ENCODE results near the gene MED10.

The MED10 gene, protein sequence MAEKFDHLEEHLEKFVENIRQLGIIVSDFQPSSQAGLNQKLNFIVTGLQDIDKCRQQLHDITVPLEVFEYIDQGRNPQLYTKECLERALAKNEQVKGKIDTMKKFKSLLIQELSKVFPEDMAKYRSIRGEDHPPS

DNA sequence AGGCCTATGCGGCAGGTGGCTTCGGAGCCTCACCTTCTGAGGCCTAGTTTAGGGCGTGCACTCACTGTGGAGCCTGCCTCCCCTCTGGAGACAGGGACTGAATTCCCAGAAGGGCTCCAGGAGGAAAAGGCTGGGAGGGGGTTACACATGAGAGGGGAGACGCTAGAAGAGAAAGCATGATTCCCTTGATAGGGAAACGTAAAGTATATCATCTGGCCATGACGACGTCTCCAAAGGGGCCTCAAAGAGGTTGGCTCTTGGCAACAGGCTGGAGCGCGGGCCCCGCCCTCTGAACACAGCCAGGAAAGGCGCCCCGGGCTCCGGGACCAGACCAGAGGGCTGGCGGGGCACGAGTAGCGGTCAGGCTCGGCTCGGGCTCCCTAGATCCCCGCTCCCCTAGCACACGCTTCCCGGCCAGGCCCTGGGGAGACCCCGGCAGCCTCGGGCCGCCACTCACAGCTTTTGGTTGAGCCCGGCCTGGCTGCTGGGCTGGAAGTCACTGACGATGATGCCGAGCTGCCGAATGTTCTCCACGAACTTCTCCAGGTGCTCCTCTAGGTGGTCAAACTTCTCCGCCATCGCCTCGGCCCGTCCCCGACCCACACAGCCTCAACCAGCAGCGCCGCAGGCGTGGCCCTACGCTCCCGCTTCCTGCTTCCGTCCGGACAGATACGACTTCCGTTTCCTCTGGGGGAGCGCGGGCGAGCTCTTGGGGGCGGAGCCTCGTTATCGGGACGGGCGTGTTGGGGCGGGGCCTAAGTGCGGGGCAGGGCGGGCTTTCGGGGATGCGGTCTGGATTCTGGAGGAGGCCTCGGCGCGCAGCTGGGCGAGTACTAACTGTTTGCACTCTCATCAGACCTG, at the start of gene MED10:
Gene MED10 (minus strand): TSS at position 643 of the 861 bp plus-strand sequence. CDS start 64 bp downstream, at position 579.
- in situ Hi-C loops (cut with HindIII; ENCODE audit: low sequenced_read_pairs) = no loop called here

DNA sequence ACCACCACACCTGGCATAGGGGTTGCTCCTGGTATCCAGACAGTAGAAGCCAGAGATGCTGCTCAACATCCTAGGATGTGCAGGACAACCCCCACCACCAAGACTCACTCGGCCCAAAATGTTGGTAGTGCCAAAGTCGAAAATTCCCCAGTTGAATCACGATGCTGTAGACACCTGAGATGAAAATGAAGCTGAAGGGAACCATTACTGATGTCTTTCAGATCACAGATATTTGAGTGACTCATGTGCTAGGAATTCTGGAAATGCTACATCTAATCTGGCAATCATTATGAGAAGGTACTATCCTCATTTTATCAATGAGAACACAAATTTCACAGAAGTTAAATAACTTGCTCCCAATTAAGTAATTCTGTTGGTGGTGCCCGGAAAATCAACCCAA, 49.3 kb upstream of the MED10 start:
- in situ Hi-C loops (cut with HindIII; ENCODE audit: low sequenced_read_pairs) = no loop called here

DNA sequence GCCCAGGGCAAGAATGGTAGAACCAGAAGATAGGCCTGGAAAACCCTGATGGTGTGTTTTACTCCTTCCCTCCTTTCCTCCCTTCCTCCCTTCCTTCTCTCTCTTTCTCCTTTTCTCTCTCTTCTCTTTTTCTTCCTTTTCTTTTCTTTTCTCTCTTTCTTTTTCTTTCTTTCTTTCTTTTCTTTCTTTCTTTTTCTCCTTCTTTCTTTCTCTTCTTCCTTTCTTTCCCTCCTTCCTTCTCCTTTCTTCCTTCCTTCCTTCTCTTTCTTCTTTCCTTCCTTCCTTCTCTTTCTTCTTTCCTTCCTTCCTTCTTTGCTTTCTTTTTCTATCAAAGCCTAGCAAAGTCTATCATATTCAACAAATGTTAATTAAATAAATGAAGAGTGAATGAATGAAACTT, 46.4 kb upstream of the MED10 start:
- in situ Hi-C loops (cut with HindIII; ENCODE audit: low sequenced_read_pairs) = no loop called here

DNA sequence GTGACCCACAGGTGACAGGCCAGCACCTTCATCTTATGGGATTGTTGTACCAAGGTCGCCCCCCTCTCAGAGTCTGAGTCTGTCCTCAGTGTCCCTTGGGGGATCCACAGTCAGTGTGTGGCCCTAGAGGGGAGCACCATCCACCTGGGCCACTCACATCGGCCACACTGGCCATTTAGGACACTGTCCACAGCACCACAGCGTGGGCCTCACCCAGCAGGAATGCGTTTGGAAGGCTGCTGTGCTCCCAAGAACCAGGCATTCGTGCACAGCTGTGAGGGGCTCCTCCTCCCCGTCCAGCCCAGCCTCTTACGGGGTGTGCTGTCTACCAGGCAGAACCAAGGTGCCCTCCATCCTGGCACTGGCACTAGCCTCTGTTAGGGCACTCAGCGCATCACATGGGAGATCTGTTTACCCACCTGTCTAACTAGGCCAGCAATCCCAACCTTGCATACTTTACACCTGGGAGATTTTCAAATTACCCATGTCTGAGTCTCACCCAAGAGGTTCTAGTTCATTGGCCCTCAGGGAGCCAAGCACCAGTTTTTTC, 45.8 kb upstream of the MED10 start:
- in situ Hi-C loops (cut with HindIII; ENCODE audit: low sequenced_read_pairs) = no loop called here

DNA sequence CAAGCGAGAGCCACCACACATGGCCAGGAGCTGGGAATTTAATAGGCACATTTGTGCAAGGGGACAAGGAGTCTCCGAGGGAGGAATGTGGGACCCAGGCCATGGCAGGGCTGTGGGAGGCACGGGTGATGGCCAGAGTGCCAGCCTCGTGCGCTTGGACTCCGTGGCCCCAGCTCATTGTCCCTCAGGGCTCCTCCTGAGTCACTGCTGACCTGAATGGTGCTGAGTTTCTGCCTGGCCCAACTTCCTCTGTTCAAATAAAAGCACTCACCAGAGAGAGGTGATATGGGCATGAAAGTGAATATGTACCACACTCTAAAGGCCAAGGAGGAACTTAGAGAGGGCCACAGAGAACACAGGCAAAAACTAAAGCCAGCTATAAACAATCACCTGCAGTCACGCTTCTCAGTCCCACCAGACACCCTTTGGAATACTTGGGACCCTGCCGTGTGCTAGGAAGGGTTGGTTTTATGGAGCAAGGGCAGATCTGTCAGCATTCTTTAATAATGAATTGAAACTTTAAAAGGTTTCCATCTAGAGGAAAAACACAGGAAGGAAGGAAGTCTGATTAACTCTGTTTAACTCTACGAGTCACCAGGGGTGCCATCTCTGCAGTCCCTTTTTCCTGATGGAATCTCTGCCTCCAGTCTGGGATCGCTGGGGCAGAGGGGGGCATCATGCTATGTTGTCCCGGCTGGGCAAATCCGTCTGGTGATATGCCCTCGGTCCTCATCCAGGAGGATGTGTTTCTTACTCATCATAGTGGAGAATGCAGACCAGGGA, 45.2 kb upstream of the MED10 start:
- in situ Hi-C loops (cut with HindIII; ENCODE audit: low sequenced_read_pairs) = no loop called here

DNA sequence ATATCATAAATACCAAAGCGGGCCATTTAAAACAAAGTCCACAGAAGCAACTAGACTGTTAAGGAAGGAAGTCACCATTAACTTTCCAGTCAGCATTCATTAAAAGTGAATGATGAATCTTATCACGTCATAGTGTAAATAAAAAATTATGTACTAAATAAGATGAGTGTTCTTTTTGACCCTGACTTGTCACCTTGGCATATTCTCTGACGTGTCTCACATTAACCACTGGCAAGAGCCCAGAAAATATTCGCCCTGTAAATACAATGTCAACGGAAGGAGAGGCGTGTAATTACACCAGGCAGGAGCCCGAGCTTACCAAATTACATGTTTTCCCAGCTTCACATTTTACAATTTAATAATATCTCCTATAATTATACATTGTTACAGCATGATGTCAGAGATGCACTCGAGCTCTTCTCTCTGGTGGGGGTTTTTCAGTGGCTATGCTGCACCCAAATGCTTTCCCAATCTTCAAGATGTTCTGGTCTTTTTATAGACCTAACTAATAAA, 41.0 kb upstream of the MED10 start:
- in situ Hi-C loops (cut with HindIII; ENCODE audit: low sequenced_read_pairs) = no loop called here

DNA sequence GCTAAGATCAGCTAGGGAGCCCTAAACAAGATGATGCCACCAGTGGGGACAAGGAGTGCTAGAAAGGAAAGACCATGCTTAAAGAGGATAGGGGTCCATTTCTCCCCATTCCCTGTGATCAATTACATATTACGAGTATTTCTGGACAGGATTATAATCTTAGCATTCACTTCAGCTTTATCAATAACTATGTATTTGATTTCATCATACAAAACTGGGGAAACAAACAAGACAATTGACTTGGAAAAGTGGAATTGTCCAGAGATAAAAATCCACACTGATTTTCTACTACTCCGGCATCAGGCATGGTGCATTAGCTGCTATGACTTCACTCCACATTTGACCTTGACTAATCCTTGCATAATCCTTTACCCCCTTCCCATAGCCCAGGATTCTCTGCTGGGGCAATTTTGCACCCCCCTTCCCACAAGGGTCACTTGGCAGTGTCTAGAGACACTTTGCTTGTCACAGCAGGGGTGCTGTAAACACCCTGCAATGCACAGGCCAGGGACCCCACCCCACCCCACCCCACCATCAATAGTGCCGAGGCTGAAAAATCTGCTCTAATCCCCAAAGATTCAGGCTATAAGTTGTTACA, 40.4 kb upstream of the MED10 start:
- in situ Hi-C loops (cut with HindIII; ENCODE audit: low sequenced_read_pairs) = no loop called here

DNA sequence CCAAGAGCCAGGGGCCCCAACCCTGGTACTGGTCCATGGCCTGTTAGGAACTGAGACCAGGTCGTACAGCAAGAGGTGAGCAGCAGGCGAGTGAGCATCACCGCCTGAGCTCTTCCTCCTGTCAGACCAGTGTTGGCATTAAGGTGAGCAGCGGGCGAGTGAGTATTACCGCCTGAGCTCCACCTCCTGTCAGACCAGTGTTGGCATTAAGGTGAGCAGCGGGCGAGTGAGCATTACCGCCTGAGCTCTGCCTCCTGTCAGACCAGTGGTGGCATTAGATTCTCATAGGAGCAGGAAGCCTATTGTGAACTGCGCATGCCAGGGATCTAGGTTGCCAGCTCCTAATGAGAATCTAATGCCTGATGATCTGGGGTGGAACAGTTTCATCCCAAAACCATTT, 39.3 kb upstream of the MED10 start:
- in situ Hi-C loops (cut with HindIII; ENCODE audit: low sequenced_read_pairs) = no loop called here

DNA sequence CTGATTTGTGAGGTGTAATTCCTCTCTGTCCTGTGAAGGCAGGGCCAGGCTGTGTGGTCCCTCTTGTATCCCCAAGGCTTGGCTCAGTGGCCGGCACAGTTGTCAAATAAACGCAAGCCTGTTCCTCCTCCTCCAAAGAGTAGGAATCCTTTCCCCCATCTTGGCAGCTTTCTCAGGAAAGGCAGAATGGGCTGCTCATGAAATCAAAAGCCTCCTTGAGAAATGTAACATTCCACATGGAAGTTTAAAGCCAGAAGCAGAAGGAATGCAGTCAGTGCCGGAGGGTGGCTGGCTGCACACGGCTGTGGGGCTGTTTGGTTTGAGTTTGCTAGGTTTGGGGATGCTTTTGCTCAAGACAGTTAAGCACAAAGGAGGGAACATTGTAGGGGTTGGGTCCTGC, 34.5 kb upstream of the MED10 start:
- in situ Hi-C loops (cut with HindIII; ENCODE audit: low sequenced_read_pairs) = no loop called here

DNA sequence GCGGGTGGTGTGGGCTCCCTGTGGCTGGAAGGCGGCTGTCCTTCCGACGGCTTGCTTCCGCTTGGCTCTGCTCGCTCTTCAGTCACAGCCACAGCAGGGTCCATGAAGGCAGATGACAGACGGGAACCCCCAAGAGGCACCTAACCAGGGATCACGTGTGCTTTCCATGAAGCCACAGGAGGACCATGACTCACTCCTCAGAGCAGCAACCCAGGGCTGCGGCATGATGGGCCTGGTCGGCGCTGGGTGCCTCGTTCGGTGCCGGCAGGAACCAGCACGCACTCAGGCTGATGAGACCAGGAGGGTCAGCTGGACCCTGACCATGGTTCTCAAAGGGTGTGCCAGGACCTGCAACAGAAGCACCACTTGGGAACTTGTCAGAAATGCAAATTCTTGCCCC, 32.8 kb upstream of the MED10 start:
- in situ Hi-C loops (cut with HindIII; ENCODE audit: low sequenced_read_pairs) = no loop called here

DNA sequence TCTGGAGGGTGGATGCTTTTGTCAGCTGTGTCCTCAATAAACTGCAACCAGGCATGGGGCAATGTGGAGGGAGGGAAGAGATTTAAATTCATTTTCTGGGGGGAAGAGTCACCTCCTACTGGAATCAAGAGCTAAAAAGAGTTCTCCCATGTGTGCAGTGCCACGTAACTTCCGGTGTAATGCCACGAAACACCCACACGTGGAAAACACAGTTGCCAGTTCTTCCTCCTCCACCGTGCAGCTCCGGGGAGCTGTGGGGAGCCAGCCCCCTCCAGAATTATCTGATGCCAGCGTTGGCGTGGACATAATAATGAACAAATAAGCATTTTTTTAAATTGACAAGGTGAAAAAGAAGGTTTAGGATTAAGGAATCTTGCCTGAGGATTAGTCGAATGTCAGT, 32.1 kb upstream of the MED10 start:
- in situ Hi-C loops (cut with HindIII; ENCODE audit: low sequenced_read_pairs) = no loop called here

DNA sequence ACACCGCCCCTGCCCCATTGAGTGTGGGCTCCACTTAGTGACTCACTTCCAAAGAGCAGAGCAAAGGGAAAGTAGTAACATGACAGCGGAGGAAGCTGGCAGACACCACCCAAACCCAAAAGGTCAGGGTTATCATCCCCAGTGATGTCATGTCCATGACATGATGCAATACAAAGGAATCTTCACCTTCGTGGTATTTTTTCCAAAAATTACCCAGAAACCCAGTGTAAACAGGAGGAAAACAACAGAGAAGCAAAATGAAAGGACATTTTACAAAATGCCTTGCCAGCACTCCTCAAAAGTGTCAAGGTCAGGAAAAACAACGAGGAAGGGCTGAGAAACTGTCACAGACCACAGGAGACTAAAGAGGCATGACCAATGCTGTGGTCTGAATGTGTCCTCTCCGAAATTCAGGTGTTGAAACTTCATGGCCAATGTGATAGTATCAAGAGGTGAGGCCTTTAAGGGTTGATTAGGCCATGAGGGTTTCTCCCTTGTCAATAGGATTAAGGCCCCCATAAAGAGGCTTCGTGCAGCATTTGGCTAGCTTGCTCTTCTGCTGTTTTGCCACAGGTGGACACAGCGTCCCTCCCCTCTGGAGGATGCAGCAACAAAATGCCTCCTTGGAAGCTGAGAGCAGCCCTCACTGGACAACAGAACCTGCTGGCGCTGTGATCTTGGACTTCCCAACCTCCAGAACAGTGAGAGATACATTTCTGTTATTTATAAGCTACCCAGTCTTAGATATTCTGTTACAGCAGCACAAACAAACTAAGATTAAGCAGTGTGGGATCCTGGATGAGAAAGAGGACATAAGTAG, 30.5 kb upstream of the MED10 start:
- in situ Hi-C loops (cut with HindIII; ENCODE audit: low sequenced_read_pairs) = no loop called here

DNA sequence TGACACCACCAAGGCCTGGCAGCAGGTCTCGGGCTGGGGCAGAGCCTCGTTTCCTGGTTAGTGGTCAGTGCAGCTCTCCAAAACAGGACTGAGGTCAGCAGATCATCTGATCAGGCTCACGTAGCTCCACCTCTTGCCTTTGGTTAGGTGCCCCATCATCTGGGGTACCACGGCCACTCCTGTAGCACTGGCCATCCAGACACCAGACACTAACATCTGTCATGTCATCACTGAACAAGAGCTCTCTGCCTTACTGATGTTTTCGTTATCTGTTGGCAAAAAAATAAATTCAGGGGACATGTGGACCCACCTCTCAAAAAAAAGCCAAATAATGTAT, 29.9 kb upstream of the MED10 start:
- in situ Hi-C loops (cut with HindIII; ENCODE audit: low sequenced_read_pairs) = no loop called here

DNA sequence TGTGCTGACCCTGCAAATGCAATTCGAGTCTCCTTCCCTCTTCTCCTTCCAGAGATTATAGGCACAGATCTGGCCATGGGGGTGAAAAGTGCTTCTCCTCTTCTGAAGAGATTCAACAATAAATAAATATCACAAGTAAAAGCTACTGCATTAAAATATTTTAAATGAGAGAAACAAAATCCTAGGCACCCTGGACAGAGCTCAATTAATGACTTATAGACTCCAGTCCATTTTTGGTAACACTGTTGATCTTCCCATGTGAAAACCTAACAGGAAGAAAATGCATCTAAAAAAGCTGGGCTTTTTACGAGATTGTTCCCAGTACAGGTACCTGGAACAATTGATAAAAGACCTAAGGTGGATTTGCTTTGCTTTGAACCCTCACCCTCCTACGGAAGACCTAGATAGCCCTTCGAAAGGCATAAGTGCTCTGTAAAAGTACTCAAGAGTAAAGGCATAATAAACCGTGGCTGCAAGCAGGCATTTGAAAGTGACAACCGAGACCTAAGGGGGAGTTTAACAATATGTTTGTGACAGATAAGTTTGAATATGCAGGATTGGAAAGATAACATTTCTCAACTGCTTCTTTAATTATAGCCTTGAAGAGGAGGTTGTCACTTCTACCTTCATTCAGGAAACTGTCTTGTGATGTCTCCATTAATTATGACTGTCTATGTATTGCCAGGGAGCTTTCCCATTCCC, 29.4 kb upstream of the MED10 start:
- in situ Hi-C loops (cut with HindIII; ENCODE audit: low sequenced_read_pairs) = no loop called here

DNA sequence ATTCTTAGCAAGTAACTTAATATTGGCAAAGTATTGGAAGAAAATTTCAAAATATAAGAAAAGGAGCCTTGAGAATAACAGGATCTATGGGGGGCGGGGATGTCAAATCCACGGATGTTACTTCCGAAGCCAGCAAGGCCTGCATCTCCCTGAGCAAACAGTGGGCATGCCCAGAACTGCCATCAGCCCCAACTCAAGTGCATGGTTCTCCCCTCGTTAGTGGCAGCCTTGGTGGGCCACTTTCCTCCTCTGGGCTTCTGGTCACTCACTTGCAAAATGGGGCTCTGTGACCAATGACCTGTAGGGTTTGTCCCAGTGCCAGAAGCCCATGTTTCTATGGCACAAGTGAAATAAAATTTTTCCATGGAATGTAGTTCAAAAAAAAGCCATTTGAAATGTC, 27.2 kb upstream of the MED10 start:
- in situ Hi-C loops (cut with HindIII; ENCODE audit: low sequenced_read_pairs) = no loop called here

DNA sequence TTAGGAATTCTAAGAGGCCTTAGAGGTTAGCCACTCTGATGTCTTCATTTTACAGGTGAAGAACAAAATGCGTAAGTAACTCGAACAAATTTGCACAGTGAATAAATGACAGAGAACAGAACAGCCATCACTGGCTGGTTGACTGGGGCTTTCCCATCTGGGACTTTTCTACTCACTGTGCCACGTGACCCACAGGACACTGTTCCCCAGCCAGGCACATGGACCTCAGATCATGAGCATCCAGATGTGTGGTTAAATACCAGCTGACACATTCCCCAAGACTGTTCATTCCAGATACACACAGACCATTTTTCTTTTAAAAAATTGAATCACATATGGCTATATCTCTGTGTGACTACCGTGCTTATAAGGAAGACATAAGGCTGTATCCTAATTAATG, 25.8 kb upstream of the MED10 start:
- in situ Hi-C loops (cut with HindIII; ENCODE audit: low sequenced_read_pairs) = no loop called here

DNA sequence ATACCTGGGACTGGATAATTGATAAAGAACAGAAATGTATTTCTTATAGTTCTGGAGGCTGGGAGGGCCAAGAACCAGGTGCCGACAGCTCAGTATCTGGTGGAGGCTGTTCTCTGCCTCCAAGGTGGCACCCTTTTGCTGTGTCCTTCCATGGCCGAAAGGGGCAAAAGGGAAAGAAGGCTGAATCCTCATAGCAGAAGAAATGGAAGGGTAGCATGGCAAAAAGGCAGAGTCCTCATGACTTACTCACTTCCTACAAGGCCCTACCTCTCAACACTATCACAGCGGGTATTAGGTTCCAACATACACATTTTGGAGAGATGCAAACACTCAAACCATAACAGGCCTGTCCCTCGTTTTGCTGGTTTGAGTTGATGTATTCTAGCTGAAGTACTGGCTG, 25.1 kb upstream of the MED10 start:
- in situ Hi-C loops (cut with HindIII; ENCODE audit: low sequenced_read_pairs) = no loop called here

DNA sequence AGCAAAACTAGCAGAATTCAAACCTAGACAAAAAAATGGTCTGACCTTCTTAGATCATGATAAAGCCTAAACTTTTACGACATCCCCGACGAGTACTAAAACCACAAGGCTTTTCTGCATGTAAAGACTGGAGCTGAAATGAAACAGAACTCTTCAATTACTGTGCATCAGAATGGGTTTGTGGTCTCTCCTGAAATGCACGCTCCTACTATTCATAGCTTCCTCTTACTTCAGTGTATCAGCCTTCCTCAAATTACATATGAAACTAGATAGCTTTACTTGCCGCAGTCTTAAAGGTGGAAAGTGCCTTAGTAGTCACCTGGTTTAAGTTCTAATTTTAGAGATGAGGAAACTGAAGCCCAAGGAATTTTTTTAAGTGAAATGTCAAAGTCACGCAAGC, 24.6 kb upstream of the MED10 start:
- in situ Hi-C loops (cut with HindIII; ENCODE audit: low sequenced_read_pairs) = no loop called here

DNA sequence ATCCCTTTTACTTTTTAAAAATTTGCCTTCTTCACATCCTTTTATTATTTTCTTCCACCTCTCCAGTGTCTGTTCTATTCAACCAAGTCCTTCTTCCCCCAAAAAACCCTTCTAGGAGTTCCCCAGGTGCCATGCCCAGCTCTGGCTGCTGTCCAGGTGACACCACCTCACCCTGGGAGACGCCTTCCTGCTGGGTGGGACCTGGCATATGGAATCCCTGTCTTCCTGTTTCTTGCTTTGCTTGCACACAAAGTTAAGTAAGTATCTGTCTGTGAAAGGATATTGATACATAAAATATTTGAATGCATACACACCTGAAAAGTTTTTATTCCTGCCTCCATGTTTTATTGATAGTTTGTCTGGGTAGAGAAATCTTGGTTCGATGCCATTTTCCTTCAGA, 23.1 kb upstream of the MED10 start:
- in situ Hi-C loops (cut with HindIII; ENCODE audit: low sequenced_read_pairs) = no loop called here

All from DLD1 (cell line).